OCI-LY7 (cell line): ENCODE measurements around the gene RAP1A.

Source experiments
- EZH2phosphoT487 ChIP-seq: fragments of 200-600 bp; sonication (generic); IDR thresholded peaks from 2 replicates; pipeline ENCODE4 v1.6.1; 2018; ENCODE audit warnings: low read depth, borderline replicate concordance, mild to moderate bottlenecking, mixed run types, antibody characterized with exemption, low read length, moderate library complexity, mixed read lengths
- TF ChIP-seq, protein P1 (sequence below): fragments of 200-600 bp; sonication (generic); conservative IDR thresholded peaks from 2 replicates; pipeline ENCODE4 v1.5.1; 2014; ENCODE audit warnings: mild to moderate bottlenecking, antibody characterized with exemption, low read length, moderate library complexity, mixed read lengths

DNA sequence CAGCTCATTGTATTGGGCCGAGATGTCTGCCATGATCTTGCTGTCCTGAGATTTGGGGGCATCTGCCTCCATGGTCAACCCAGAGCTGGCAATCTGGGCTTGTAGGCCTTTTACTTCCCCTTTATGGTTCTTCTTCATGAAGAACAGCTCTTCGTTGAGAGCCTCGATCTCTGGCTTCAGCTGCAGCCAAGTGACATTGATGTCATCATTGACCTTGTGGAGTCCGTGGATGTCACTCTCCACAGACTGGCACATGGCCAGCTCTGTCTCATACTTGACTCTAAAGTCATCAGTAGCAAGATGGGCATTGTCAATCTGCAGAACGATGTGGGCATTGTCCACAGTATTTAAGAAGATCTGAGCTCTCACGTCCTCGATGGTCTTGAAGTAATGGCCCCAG lies 29.2 kb downstream of the RAP1A start:
- TF ChIP-seq, protein P1, sequence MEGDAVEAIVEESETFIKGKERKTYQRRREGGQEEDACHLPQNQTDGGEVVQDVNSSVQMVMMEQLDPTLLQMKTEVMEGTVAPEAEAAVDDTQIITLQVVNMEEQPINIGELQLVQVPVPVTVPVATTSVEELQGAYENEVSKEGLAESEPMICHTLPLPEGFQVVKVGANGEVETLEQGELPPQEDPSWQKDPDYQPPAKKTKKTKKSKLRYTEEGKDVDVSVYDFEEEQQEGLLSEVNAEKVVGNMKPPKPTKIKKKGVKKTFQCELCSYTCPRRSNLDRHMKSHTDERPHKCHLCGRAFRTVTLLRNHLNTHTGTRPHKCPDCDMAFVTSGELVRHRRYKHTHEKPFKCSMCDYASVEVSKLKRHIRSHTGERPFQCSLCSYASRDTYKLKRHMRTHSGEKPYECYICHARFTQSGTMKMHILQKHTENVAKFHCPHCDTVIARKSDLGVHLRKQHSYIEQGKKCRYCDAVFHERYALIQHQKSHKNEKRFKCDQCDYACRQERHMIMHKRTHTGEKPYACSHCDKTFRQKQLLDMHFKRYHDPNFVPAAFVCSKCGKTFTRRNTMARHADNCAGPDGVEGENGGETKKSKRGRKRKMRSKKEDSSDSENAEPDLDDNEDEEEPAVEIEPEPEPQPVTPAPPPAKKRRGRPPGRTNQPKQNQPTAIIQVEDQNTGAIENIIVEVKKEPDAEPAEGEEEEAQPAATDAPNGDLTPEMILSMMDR = no peak
- no peak for TF ChIP-seq EZH2phosphoT487
